Limb (tissue), 2 donors: ENCODE measurements around the gene KCNMA1.
"Not testable (repeated sequence)": the region's sequence is repeated elsewhere in the genome, so short reads cannot be mapped to it uniquely, and the experiment has no call there.

Experiments
- DNase-seq, 2 donors: peaks; one replicate each; pipeline ENCODE4 v3.0.0-alpha.2; 2016; ENCODE audit errors: extremely low spot score in 2 of 2

Gene KCNMA1

DNA sequence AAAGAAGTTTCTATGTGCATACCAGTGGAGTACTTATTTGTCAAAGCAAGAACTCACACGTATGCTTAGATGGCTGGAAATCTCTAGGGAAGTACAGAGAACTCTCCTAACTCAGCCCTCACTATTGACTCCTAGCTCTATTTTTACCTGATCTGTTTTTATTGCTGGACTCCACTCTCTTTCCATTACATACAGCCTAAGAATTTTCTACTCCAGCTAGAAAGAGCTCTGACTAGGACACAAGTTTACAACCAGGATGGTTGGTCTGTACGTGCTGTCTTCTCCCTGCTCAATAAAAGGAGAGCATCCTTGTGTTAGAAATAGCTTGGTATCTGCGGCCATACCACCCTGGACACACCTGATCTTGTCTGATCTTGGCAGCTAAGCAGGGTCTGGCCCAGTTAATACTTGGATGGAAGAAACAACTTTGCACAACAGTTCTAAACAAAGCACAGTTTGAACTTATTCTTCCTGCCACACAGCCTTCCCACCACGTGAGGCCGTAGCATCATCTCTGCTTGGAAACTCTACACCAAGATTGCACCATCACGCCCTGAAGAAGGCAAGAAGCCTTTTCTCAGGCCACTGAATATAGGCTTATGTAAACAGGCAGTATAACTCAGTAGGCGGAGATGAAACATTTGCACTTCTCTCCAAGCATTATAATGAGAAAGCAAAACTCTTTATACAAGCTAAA, 50.7 kb downstream of the KCNMA1 start:
- no peak for DNase-seq

DNA sequence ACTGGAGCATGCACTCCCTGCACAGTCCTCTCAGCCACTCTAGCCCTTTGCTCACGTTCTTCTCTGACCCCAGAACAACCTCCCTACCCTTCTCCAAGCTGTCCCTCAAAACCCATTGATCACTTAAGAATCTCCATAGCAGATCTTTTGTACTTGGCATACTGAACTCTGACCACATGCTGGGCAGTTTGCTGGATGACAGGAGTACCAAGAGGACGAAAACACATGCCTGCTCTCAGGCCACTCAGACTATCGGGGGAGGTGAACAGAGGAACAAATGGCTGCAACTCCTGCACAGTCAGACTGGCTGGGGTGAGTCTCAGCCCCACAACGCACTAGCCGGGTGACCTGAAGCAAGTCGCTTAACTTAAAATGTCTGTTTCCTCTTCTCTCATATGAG, 52.7 kb downstream of the KCNMA1 start:
- no peak for DNase-seq

DNA sequence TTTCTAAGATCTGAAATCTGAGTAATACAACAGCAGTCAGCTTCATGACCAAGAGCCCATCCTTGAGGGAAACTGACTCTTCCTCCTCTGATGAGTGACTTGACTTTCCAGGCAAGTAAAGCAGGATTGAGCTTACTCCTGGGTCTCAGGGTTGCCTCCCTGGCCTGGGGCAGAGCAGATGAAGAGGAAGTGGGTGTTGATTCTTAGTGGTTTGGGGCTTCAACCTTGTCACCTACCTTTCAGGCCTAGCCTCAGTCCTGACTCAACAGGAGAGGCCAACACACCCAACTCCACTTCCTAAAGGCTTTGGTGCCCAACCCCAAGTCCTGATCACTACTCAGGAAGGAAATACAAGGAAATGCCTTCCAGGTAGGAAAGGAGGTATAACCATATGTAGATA, 54.1 kb downstream of the KCNMA1 start:
- no peak for DNase-seq

DNA sequence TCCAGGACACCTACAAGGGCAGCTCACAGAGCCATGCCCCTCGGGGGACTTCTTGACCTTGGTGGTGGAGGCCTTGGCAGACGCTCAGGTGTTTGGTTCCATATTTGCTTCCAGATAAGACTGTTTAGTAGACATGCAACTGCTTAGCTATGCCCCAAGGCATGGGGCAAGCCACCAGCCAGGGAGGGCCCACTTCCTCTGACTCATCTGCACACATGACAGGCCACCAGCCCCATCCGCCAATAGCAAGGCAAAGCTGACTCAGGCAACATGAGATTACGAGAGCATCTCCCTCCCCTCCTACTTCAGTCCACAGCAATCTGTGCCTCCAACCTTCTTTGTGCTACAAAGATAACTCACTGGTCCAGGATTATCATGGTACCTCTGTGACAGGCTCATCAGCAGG, 54.9 kb downstream of the KCNMA1 start:
- no peak for DNase-seq

DNA sequence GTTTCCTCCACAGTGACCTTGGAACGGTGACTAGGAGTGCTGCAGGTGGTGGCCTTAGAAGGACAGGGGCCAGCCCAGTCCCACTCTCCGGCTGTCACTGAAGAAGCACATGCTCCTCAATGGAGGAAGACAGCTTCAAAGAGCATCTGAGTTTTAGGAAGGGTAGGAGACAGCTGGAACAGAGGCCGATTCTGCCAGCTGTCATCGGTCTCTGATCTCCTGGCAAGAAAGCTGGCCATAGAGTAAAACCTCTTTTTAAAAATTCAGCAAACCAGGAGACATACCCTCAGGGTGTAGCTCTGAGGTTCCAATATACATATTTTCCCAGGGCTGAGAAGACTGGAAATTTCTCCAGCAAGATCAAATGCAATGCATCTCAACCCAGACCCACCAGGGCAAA, 55.9 kb downstream of the KCNMA1 start:
- DNase-seq: no peak

DNA sequence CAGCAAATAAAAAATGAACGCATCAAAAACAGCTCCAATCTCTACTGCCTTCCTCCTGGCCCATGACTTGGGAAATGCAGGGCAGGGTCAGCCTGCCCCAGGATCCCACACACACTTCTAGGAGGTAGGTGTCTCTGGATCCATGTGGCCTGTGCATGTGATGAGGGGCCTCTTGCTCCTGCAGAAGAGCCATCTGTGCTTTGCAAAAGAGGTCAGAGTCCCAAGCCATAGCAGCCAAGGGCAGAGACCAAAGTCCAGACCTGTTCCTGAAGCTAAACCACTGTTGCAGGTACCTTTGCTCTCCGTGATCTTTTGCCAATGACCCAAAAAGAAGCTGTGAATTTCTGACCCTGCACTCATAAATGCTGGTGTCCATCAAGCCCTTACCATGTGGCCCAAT, 57.1 kb downstream of the KCNMA1 start:
- no peak for DNase-seq

DNA sequence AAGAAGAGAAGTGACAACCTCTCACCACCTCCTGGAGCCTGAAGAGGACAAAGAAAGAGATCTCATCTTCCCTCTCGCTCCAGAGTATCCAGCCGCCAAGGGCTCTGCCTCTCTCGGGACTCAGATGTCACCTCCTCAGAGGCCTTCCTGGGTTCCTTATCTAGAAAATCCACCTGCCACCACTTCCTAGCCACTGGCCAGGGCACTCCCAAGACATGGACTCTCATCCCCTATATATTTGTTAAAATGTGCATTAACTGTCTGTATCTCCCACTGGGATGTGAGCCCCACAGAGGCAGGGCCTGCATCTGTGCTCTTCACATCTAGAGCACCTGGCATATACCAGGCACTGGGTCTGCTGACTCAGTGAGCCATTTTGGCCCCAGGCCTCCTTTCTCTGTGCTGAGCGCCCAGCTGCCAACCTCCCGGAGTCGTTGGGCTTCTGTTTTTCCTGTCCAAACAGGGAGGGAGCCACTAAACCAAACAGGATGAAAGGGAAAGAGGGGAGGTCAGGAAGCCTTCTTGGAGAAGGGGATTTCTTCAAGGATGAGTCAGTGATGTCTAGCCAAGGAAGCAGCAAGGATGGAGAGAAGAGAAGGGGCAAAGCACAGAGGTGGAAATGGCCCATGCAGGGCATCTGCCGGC, 58.9 kb downstream of the KCNMA1 start:
- no peak for DNase-seq

DNA sequence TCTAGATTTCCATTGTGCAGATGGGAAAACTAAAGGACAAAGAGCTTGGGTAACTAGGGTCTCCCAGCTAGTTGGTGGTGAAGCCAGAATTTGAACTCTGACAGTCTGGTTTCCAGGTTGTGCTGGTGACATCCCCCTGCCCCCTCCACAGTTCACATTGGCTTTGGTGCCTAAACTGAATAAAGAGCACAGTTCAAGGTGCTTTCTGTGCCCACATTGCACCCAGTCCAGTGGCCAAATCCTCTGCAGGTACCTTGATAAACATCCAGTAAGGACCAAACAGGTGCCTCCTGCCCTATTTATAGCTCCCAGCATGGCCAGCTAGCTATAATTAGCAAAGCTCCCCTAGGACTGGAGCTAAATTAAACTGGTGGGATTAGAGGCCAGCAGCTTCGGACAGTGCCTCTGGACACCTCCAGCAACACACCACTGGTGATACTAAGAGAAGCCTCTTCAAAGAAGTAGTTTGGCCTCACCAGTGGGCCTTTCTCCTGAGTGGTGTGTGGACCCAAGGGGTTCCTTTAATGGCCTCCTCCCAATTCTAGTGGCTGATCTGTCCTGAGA, 59.9 kb downstream of the KCNMA1 start:
- DNase-seq: no peak

DNA sequence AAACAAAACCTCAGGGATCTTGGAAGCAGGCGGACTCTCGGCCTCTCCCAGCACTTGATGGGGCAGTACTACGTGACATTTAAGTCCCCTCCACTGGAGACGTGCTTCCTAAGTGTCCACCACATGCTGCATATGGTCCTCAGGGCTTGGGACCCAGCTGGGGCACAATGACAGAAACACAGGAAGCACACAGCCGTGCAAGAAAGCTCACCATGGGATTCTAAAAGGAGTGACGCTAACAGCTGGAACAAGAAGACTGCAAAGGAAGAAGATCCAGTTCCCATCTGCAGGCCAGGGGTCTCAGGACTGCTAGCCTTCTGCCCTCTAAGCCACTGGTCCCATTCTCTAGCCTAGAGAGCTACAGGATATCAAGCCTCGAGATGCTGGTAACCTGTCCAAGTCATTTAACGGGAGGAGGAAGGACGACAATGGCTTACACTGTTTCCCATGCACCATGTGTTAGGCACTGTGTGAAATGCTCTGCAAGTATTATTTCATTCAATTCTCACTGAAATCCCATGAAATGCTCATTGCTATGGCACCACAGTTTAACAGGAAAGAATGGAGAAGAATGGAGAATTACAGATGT, 61.1 kb downstream of the KCNMA1 start:
- no peak for DNase-seq

DNA sequence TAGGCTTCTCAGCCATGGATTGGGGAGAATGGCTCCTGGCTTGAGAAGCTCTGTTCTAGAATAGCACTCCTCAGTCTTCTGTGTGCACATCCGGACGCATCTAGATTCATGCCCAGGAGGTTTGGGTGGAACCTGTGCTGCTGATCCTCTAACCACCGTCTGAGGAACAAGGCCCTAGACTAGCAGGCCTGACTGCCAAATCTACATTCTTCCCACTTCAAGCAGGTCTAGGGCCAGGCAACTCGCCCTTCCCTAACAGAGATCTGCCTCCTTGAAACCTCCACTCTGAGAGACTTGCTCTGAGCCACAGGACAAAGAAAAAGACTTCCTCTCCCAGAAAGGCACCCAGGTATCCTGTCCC, 61.6 kb downstream of the KCNMA1 start:
- no peak for DNase-seq

DNA sequence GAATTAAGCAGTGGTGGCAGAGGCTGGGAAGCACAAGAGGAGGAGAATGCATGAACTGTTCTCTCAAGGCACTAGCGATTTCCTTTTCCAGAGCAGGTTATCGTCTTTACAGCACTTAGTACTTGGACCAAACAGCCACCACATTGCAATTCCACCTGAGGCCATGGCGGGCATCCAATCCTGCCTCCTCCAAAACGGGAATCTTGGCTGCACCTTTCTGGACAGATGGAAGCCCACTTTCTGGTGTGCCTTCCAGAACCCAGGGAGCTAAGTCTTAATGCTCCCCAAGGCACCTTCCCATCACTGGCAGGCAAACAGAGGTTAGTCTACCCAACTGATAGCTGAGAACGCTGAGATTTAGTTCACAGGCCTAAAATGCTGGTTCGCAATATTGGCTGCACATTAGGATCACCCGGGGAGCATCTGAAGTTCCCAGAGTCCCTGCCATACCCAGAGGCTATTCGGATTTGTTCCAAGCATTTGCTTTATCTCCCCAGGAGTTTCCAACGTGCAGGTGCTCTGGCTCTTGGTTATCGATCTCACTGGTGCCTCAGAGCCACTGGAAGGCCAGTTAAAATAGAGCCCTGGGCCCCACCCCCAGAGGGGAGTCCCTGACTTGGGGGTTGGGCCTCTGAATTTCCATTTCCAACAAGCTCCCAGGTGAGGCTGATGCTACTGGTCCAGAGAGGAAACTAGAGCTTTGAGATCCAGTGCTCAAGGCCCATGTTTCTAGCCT, 62.2 kb downstream of the KCNMA1 start:
- no peak for DNase-seq

DNA sequence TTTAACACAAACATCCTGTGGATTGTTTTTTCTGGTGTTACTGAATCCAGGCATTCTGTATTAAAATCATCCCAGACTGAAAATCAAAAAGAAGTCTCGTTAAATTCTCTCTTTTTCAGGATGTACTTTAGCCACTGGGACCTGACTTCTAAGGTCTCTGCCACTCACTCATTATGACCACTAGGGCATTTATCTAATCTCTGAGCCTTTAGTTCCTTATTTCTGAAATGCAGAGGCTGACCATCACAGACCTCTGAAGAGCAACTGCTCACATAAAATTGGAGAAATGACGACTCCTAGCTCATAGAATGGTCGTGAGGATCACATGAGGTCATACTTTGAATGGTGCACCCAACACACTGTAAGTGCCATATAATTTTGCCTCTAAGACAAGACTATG, 63.2 kb downstream of the KCNMA1 start:
- DNase-seq: no peak

DNA sequence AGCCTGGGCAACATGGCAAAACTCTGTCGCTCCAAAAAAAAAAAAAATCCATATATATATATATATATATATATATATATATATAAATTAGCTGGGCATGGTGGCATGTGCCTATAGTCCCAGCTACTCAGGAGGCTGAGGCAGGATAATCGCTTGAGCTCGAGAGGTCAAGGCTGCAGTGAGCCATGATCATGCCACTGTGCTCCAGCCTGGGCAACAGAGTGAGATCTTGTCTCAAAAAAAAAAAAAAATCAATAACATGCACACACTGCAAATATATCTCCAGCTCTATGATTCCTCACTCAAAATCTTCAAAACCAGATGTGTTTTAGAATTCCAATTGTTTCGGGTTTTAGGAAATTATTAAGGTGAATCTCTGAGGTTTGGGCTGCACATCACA, 65.1 kb downstream of the KCNMA1 start:
- DNase-seq: not testable (repeated sequence)

DNA sequence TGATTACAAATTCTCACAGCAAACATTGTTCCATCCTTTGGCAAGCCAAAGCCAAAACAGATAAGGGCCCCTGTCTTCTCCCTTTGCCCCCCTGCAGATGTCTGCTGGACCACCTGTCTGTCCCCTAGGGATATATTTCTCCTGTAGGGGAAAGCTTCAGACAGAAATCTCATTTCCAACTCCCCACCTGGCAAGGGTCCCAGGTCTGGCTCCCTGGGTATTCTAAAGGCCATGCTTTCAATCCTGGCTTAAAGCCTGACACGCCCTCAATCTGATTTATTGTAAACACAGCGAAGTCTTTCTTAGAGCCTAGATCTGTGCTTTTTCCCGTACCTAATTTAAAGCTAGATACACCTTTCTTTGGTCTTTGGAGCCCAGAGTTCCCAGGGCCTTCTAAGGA, 66.1 kb downstream of the KCNMA1 start:
- DNase-seq: peak in 1 of 2 donors; percentile 41

DNA sequence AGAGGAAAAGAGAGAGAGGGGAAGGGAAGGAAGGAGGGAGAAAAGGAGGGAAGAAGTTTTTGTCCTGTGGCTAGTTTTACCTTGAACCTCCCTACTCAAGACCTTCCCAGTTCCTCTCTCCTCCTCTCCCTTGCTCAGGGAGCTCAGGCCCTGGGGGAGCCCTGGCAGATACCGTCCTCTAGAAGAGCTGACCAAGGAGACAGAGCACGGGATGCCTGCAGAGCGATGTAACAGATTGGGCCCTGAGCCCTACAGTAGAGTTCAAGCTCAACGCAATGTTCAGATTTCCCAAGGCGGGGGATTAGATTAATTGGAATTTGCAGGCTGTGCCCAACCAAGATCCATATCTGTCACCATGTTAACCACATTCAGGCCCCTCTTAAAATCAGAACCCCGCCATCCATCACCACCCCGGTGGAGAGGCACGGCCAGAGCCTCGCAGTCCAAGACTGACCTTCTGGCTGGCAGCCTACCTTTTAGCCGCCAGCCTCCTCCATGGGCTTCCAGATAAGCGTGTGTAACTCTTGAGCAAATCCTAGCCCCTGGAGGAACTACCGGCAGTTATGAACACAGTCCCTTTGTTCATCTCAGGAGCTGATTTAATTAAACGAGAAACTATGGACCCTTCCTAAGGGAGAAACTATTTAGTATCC, 70.6 kb downstream of the KCNMA1 start:
- DNase-seq: no peak

DNA sequence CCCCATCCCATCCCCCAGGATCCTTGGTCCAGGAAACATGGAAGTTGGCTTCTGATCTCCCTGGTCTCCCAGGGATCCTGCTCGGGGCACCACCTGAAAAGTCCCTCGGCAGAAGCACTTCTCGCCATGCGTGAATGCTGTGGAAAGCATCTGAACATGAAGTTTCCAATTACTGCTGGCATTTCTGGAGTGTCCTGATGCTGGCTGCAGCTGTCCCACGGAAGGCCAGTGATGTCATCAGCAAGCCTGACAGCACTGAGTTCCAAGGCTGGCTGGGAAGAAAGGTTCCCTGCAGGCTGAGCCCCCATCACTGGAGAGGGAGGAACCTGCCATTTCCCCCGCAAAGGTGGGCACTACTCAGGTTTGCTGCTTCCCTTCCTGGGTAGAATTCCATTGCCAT, 71.4 kb downstream of the KCNMA1 start:
- peak; percentile 33 for DNase-seq

DNA sequence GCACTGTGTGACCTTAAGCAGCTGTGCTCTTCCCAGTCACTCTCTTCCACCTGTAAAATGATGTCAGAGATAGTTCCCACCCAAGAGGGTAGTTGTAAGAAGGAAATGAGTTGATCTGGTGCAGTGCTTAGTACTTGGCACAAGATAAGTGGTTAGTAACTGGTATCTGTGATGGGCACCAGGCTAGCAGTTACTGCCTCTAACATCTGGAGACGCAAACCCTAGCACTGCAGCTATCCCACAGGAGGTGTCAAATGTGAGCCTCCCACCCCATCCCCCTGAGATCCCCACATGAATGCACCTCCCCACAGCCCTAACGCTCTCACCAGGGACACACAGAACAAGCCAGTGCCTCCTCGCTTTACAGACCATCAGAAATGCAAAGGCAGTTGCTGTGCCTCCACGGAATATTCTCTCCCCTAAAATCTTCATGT, 72.0 kb downstream of the KCNMA1 start:
- no peak for DNase-seq

DNA sequence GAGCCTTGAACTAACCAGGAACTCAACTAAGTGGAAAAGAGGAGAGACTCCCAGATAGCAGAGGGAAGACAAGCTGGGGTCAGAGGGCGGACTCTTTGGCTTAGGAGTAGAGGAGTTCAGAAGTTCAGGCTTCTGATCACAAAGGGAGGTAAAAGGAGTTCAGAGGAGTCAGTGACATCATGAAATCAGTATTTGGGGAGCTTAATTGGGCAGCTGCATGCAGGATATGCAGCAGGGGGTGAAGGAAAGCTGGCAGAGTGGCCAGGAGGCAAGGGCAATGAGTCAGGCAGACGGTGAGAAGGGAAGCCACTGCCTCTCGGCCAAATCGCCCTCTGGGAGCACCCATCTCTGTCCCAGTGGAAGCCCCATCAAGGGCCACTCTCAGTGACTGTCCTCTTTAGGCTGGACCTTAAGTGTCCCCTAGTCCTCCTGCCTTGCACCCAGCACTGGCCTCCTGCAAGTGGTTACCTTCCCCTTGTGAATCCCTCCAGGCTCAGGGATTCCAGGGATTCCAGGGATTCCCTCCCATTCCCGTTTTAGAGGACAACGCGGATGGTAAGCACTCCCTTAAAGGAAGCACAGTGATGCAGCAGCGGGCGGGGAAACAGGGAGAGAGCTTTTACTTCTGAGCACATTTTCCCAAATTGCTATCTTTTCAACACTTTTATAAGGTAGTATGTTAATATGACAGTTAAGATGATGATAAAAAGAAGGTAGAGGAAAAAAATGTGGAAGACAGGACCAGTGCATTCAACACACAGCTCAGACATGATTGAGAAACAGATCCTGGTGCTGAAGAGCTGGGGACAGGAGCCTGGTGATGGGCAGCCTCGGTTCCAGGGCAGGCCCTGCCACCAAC, 72.6 kb downstream of the KCNMA1 start:
- DNase-seq: no peak

DNA sequence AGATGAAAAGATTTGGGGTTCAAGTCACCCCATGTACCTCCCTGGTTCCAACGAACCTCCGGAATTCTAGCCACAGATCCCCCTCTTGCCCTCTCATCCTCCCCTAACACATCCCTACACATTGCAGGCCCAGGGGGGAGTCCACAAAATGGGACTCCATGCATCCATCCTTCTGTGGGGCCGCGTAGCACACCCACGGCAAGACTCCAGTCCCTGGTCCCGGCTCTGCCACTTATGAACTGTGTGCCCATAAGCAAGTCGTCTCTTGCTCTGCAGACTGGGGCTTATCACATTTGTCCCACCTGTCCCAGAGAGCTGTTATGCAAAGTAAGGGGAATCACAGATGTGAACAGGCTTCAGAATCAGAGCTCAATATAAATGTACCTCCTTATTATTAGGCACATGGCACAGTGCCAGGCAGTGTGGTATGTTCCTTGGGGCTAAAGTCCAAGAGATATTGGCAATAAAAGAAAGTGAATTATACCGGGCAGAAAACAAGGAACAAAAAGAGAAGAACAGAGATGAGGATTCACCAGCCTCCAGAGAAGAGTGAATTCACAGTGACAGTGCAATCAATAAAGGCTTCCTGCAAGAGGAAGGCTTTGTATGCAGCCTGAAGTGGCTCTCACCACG, 73.9 kb downstream of the KCNMA1 start:
- no peak for DNase-seq

DNA sequence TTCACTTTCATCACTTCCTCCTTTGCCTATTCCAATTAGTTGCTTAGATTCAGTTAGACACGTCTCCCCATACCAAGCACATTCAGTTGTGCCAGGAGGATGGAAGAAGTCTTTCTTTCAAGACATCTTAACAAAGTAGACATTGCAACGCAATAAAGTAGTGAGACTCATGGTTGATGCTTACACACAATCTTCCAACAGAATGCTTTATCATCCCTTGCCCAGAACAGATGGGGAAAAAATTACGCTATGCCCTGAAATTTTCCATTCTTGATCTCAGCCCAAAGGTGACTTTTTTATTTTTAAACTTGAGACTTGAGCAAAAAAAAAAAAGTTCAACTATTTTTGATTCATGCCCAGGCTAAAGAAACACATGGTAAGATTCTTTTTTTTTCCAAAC, 74.9 kb downstream of the KCNMA1 start:
- DNase-seq: peak in 1 of 2 donors; percentile 33
